ENCODE measurements around the gene EGFL7. TPM values are rescaled to one million over a fixed set of nuclear protein-coding genes. Genes with fewer than 3 reads are reported as not detected.

Gene EGFL7
- total RNA-seq, 1 donor from 2014 or later, result 35.0 TPM

GRCh38 chr9:136673975-136674785 is 11.5 kb downstream of the EGFL7 start:
- no peak for DNase-seq (ENCODE audit: low read depth)
- TF ChIP-seq CTCF (conservative IDR thresholded peaks at IDR 0.05; ENCODE audit: low read depth, low read length), result no peak
- no peak overlapping the region for H3K4me3 ChIP-seq (ENCODE audit: low read depth, low read length)

GRCh38 chr9:136674786-136675349 is 12.2 kb downstream of the EGFL7 start:
- DNase-seq (ENCODE audit: low read depth), result no peak
- TF ChIP-seq CTCF (conservative IDR thresholded peaks at IDR 0.05; ENCODE audit: low read depth, low read length), result no peak

GRCh38 chr9:136675477-136676296 is 13.0 kb downstream of the EGFL7 start:
- H3K4me3 ChIP-seq (ENCODE audit: low read depth, low read length), result no peak overlapping the region
- no peak for TF ChIP-seq CTCF (conservative IDR thresholded peaks at IDR 0.05; ENCODE audit: low read depth, low read length)
- DNase-seq (ENCODE audit: low read depth), result no peak

More at GRCh38 chr9:136674786-136675349, 12.2 kb downstream of the EGFL7 start:
- H3K4me3 ChIP-seq (ENCODE audit: low read depth, low read length), result no peak overlapping the region

DNA sequence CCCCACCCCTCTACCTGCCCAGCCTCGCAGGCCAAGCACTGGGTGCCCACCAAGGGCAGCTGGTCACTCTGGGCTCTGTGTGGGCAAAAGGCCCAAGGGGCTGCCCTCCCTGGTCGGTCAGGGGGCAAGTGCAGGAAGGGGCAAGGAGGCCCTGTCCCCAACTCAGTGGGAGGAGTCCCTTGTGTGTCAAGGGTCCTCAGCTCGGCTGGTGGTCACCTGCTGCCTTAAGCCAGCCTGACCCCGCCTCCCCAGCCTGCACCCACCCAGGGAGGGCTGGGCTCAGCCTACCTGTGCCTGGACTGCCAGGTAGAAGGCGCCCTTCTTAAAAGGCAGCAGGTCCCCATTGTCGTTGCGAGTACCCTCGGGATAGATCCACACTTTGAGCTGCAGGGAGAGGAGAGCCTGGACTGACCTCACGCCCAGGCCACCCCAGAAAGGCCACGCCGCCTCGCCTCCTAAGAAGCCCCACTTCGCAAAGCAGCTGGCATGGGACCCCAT is 13.6 kb downstream of the EGFL7 start:
- no peak for DNase-seq (ENCODE audit: low read depth)
- H3K4me3 ChIP-seq (ENCODE audit: low read depth, low read length), result no peak overlapping the region
- TF ChIP-seq CTCF (conservative IDR thresholded peaks at IDR 0.05; ENCODE audit: low read depth, low read length), result no peak

DNA sequence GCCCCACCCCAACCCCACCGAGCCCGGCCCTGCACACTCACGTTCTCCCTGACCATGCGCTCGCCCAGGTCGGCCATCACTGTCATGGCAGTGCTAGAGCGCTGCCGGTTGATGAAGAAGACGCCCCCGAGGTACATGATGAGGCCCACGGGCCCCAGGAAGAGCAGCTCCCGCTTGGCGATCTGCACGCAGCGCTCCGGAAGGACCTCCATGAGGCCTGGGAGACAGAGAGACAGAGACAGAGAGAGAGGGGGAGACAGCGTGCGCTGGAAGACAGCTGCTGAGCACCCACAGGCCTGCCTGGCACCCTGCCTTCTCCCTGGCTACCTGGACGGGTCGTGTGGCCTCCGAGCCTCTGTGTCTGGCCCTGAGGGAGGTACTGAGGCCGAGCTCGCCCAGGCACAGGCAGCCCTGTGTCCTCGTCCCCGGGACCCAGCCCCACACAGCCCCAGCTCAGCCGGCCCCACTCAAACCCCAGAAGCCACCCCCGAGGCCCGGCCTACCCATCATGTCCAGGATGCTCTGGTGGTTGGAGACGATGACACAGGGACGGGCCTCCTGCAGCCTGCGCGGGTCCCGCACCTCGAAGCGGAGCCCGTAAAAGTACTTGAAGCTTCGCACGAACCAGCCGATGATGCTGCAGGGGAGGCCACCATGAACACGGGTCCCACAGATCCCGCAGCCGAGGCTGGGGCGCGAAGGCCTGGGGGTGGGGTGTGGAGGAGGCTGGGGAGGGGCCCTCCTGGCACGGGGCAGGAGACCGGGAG is 14.4 kb downstream of the EGFL7 start:
- DNase-seq (ENCODE audit: low read depth), result no peak
- TF ChIP-seq CTCF (conservative IDR thresholded peaks at IDR 0.05; ENCODE audit: low read depth, low read length), result no peak
- no peak overlapping the region for H3K4me3 ChIP-seq (ENCODE audit: low read depth, low read length)

DNA sequence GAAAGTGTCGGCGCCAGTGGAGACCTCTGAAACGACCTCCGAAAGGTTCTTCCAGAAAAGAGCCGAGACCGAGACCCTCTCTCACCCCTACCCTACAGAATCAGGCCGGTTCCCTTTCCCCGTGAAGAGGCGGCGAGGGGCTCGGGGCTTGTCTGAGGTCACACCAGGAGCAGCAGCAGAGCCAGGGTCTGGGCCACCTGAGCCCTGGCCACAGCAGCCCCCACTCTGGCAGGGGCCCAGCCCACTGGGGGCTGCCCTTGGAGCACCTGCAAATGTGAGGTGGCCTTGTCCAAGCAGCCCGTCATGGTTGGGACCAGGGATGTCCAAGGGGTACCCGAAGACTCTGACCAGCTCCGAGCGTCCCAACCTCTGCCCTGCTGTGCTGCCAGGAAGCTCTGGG is 15.3 kb downstream of the EGFL7 start:
- no peak for DNase-seq (ENCODE audit: low read depth)
- TF ChIP-seq CTCF (conservative IDR thresholded peaks at IDR 0.05; ENCODE audit: low read depth, low read length), result no peak
- no peak overlapping the region for H3K4me3 ChIP-seq (ENCODE audit: low read depth, low read length)
